Neural cell (in vitro differentiated cells): ENCODE results near the gene UBE3B. TPM values are rescaled to one million over a fixed set of nuclear protein-coding genes. Genes with fewer than 3 reads are reported as not detected.

Experiments
- H2AFZ ChIP-seq: fragments of 200-600, 300-800 bp; sonication (generic), shearing (Covaris generic); 2 replicates; pipeline ENCODE4 v1.6.0; 2014; ENCODE audit warnings: low read depth, mild to moderate bottlenecking, antibody characterized with exemption, low read length, moderate library complexity
- H3F3A ChIP-seq: fragments of 200-600 bp; shearing (Covaris generic); 2 replicates; pipeline ENCODE4 v1.6.1; 2016; ENCODE audit warnings: mild to moderate bottlenecking, moderate library complexity, mixed read lengths, antibody characterized with exemption, low read length; ENCODE audit not compliant: insufficient read depth, poor library complexity, severe bottlenecking
- H3K27ac ChIP-seq: fragments of 200-600, 300-800 bp; sonication (generic), shearing (Covaris generic); 2 replicates; pipeline ENCODE4 v1.5.1; 2014; ENCODE audit warnings: mild to moderate bottlenecking, low read length, moderate library complexity
- H3K27me3 ChIP-seq: fragments of 300-800, 200-600 bp; sonication (generic), shearing (Covaris generic); 2 replicates; pipeline ENCODE4 v1.6.0; 2014; ENCODE audit warnings: mild to moderate bottlenecking, low read depth, low read length, moderate library complexity; ENCODE audit not compliant: insufficient read depth
- H3K36me3 ChIP-seq: fragments of 300-800, 200-600 bp; sonication (generic), shearing (Covaris generic); 2 replicates; pipeline ENCODE4 v1.5.1; 2014; ENCODE audit warnings: mild to moderate bottlenecking, antibody characterized with exemption, low read length, moderate library complexity; ENCODE audit not compliant: insufficient read depth
- H3K4me2 ChIP-seq: fragments of 300-800, 200-600 bp; sonication (generic), shearing (Covaris generic); 2 replicates; pipeline ENCODE4 v1.6.0; 2014; ENCODE audit warnings: mild to moderate bottlenecking, low read length
- H3K4me3 ChIP-seq: fragments of 300-800, 200-600 bp; sonication (generic), shearing (Covaris generic); 2 replicates; pipeline ENCODE4 v1.5.1; 2014; ENCODE audit warnings: mild to moderate bottlenecking, low read length, moderate library complexity
- H3K79me2 ChIP-seq: fragments of 200-600 bp; shearing (Covaris generic); replicated peaks from 2 replicates; pipeline ENCODE4 v1.6.0; 2014; ENCODE audit warnings: mild to moderate bottlenecking, low read length, moderate library complexity; ENCODE audit not compliant: insufficient read depth
- H3K9ac ChIP-seq: fragments of 300-800, 200-600 bp; sonication (generic), shearing (Covaris generic); 2 replicates; pipeline ENCODE4 v1.6.1; 2016; ENCODE audit warnings: mild to moderate bottlenecking, low read length, mixed read lengths
- H3K9me2 ChIP-seq: fragments of 200-600 bp; shearing (Covaris generic); 2 replicates; pipeline ENCODE4 v1.6.1; 2016; ENCODE audit warnings: mild to moderate bottlenecking, low read length, mixed read lengths; ENCODE audit not compliant: insufficient read depth
- H3K9me3 ChIP-seq: fragments of 200-600, 300-800 bp; sonication (generic), shearing (Covaris generic); 2 replicates; pipeline ENCODE4 v1.6.1; 2016; ENCODE audit warnings: mild to moderate bottlenecking, mixed run types, low read length, moderate library complexity, mixed read lengths
- H4K20me1 ChIP-seq: fragments of 200-600 bp; shearing (Covaris generic); 2 replicates; pipeline ENCODE4 v1.6.1; 2016; ENCODE audit warnings: mild to moderate bottlenecking, mixed run types; ENCODE audit not compliant: insufficient read depth
- CTCF ChIP-seq: fragments of 450-650 bp; IDR thresholded peaks from 2 replicates; pipeline ENCODE4 v1.5.1; 2014; ENCODE audit warnings: antibody characterized with exemption, mild to moderate bottlenecking, moderate library complexity; ENCODE audit not compliant: poor library complexity, severe bottlenecking
- EP300 ChIP-seq: fragments of 450-650 bp; conservative IDR thresholded peaks from 2 replicates; pipeline ENCODE4 v1.6.1; 2014; ENCODE audit warnings: antibody characterized with exemption, mild to moderate bottlenecking, moderate library complexity; ENCODE audit not compliant: poor library complexity, severe bottlenecking
- EZH2 ChIP-seq: fragments of 200-600, 300-800 bp; shearing (Covaris generic), sonication (generic); IDR thresholded peaks from 2 replicates; pipeline ENCODE4 v1.6.1; 2014; ENCODE audit warnings: antibody characterized with exemption, low read length, borderline replicate concordance, mild to moderate bottlenecking; ENCODE audit not compliant: insufficient read depth, poor library complexity, severe bottlenecking
- MXI1 ChIP-seq: fragments of 450-650 bp; conservative IDR thresholded peaks from 2 replicates; pipeline ENCODE4 v1.6.1; 2014; ENCODE audit warnings: antibody characterized with exemption, mild to moderate bottlenecking; ENCODE audit not compliant: poor library complexity, severe bottlenecking
- POLR2AphosphoS5 ChIP-seq: IDR thresholded peaks from 2 replicates; pipeline ENCODE4 v1.6.1; 2012
- RAD21 ChIP-seq: fragments of 450-650 bp; conservative IDR thresholded peaks from 2 replicates; pipeline ENCODE4 v1.6.1; 2014; ENCODE audit warnings: antibody characterized with exemption, mild to moderate bottlenecking, moderate library complexity
- REST ChIP-seq: IDR thresholded peaks from 2 replicates; pipeline ENCODE4 v1.6.1; 2012; ENCODE audit warnings: borderline replicate concordance
- SMC3 ChIP-seq: fragments of 450-650 bp; conservative IDR thresholded peaks from 2 replicates; pipeline ENCODE4 v1.6.1; 2014; ENCODE audit warnings: antibody characterized with exemption, mild to moderate bottlenecking, moderate library complexity; ENCODE audit not compliant: poor library complexity
- TAF1 ChIP-seq: IDR thresholded peaks from 2 replicates; pipeline ENCODE4 v1.6.1; 2012; ENCODE audit warnings: low read depth
- polyA plus RNA-seq: library from polyadenylated mRNA; depleted of rRNA; stranded (reverse); fragments of >200 nt; gene quantifications from 2 replicates; pipeline ENCODE4 v1.2.3, GENCODE V29; 2014

UBE3B gene
- polyA plus RNA-seq, 1 donor from 2014 or later = 21.7 TPM

DNA sequence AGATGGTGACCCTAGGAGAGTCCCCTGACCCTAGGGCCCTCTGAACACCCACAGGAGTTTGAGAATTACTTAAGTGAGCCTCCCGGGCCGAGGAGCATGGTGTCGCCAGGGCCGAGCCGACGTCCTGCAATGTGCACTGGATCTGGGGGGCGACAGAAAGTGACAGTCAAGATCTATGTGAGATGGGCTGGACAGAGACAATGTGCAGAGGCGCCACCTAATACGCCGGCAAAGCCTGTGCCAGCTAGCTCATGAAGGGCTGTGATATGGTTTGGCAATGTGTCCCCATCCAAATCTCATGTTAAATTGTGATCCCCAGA is 84.2 kb downstream of the UBE3B start:
- H3K79me2 ChIP-seq = no peaks in the 10 kb centered on the region
- no peaks in the 10 kb centered on the region for H3K9me3 ChIP-seq
- H3K9ac ChIP-seq = no peak overlapping the region
- TF ChIP-seq POLR2AphosphoS5 (no peak), RAD21 (no peak), SMC3 (no peak), CTCF (no peak), TAF1 (no peak), EZH2 (no peak), REST (no peak), MXI1 (no peak), EP300 (no peak)
- H4K20me1 ChIP-seq = no peaks in the 10 kb centered on the region
- no peaks in the 10 kb centered on the region for H3K9me2 ChIP-seq
- no peaks in the 10 kb centered on the region for H3K36me3 ChIP-seq
- H3K27me3 ChIP-seq = no peaks in the 10 kb centered on the region
- no peaks in the 10 kb centered on the region for H3F3A ChIP-seq
- no peak overlapping the region for H3K4me2 ChIP-seq
- no peak overlapping the region for H3K4me3 ChIP-seq
- H3K27ac ChIP-seq = no peak overlapping the region
- no peak overlapping the region for H2AFZ ChIP-seq

DNA sequence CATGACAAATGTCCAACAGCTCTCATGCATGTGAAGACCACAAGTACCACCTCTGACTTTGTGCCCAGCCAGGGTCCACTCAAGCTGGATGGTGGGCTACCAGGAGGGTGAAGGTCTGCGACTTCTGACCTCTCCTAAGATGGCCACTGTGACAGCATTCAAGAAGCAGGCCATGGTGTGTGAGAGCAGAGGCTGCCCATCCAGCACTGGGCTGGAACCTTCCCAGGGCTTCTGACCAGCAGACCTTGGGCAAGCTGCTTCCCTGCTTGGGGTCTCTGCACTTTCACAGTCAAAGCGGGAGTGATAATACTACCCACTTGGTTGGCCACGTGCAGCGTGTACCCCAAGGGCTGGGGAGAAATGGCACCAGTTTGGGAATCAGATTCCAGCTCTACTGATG is 85.4 kb downstream of the UBE3B start:
- Histone ChIP-seq H3K9me2 (no peaks in the 10 kb centered on the region), H2AFZ (no peak overlapping the region), H3K9me3 (no peaks in the 10 kb centered on the region), H3F3A (no peaks in the 10 kb centered on the region), H3K27ac (no peak overlapping the region), H3K79me2 (no peaks in the 10 kb centered on the region), H3K9ac (no peak overlapping the region), H3K4me3 (no peak overlapping the region), H3K27me3 (no peaks in the 10 kb centered on the region), H3K36me3 (no peaks in the 10 kb centered on the region), H4K20me1 (no peaks in the 10 kb centered on the region), H3K4me2 (no peak overlapping the region)
- no peak for TF ChIP-seq REST
